Smooth muscle cell (in vitro differentiated cells): ENCODE data around the gene RAD51B. TPM values are rescaled to one million over a fixed set of nuclear protein-coding genes. Genes with fewer than 3 reads are reported as not detected.

Experiments
- DNase-seq: peaks from one replicate; lab custom pipeline; 2025; ENCODE audit not compliant: unreplicated experiment; lab: John Stamatoyannopoulos, UW
- H2AFZ ChIP-seq: fragments of 200-600 bp; sonication (generic); 2 replicates; pipeline ENCODE4 v1.6.0; 2016; ENCODE audit warnings: antibody characterized with exemption, low read depth, mild to moderate bottlenecking
- H3F3A ChIP-seq: fragments of 200-600 bp; sonication (generic); 2 replicates; pipeline ENCODE4 v1.6.0; 2017; ENCODE audit warnings: antibody characterized with exemption, low read depth
- H3K27ac ChIP-seq: fragments of 200-600 bp; sonication (generic); 2 replicates; pipeline ENCODE4 v1.5.1; 2016; ENCODE audit warnings: low read depth, mild to moderate bottlenecking
- H3K27me3 ChIP-seq: fragments of 200-600 bp; sonication (generic); 2 replicates; pipeline ENCODE4 v1.6.1; 2016; ENCODE audit warnings: low read depth, mild to moderate bottlenecking
- H3K36me3 ChIP-seq: fragments of 200-600 bp; sonication (generic); 2 replicates; pipeline ENCODE4 v1.5.1; 2016; ENCODE audit warnings: low read depth
- H3K4me1 ChIP-seq: fragments of 200-600 bp; sonication (generic); 2 replicates; pipeline ENCODE4 v1.5.1; 2016; ENCODE audit warnings: low read depth
- H3K4me2 ChIP-seq: fragments of 200-600 bp; sonication (generic); 2 replicates; pipeline ENCODE4 v1.6.0; 2016; ENCODE audit warnings: mild to moderate bottlenecking
- H3K4me3 ChIP-seq: fragments of 200-600 bp; sonication (generic); 2 replicates; pipeline ENCODE4 v1.5.1; 2016; ENCODE audit warnings: mild to moderate bottlenecking
- H3K79me2 ChIP-seq: fragments of 200-600 bp; sonication (generic); 2 replicates; pipeline ENCODE4 v1.6.0; 2016; ENCODE audit warnings: low read depth, mild to moderate bottlenecking
- H3K9ac ChIP-seq: fragments of 200-600 bp; sonication (generic); 2 replicates; pipeline ENCODE4 v1.6.0; 2016; ENCODE audit warnings: low read depth
- H3K9me3 ChIP-seq: fragments of 200-600 bp; sonication (generic); replicated peaks from 2 replicates; pipeline ENCODE4 v1.5.1; 2016; ENCODE audit warnings: low read depth
- H4K20me1 ChIP-seq: fragments of 200-600 bp; sonication (generic); 2 replicates; pipeline ENCODE4 v1.6.0; 2016; ENCODE audit warnings: low read depth
- CTCF ChIP-seq: fragments of 200-600 bp; sonication (generic); IDR thresholded peaks from 2 replicates; pipeline ENCODE4 v1.5.1; 2017; ENCODE audit warnings: borderline replicate concordance, mild to moderate bottlenecking, antibody characterized with exemption; ENCODE audit not compliant: insufficient read depth, poor library complexity, severe bottlenecking
- WGBS: methylation state at CpG from one replicate; pipeline ENCODE4 v1.1.7; 2016; ENCODE audit warnings: low lambda C conversion rate; 5-methylcytosine and 5-hydroxymethylcytosine counted together
- polyA plus RNA-seq: library from polyadenylated mRNA; unstranded; fragments of >200 nt; fragmentation: Nextera tagmentation; extraction: Ambion mirVana; gene quantifications from 2 replicates; pipeline ENCODE4 v1.2.1, GENCODE V29; 2016
- total RNA-seq: library from RNA; depleted of rRNA; stranded (reverse); fragments of >200 nt; gene quantifications from 2 replicates; pipeline ENCODE4 v1.2.3, GENCODE V29; 2014

Gene RAD51B
- total and polyA plus RNA-seq, 2 experiments from 2014 or later: 4.6 to 5.3 TPM

- Histone ChIP-seq H3K27ac (peak overlapping the region; percentile 51), H3K27me3 (no peaks in the 10 kb centered on the region), H3K79me2 (no peaks in the 10 kb centered on the region), H3K9me3 (no peaks in the 10 kb centered on the region), H3K9ac (no peak overlapping the region), H3F3A (peaks cover 11% of the 10 kb centered on the region), H2AFZ (no peak overlapping the region), H3K4me3 (no peak overlapping the region), H3K4me1 (peaks cover 20% of the 10 kb centered on the region), H3K4me2 (peak overlapping the region; percentile 20), H3K36me3 (no peaks in the 10 kb centered on the region), H4K20me1 (no peaks in the 10 kb centered on the region)
- TF ChIP-seq CTCF: no peak
- DNase-seq: no peak
- 47% methylated on average over 5 of the region's 5 CpGs for WGBS
Measured at GRCh38 chr14:68580671-68581070, 761.1 kb downstream of the RAD51B start.

- 92% methylated on average over 12 of the region's 13 CpGs for WGBS
Measured at GRCh38 chr14:68583548-68584280, 764.1 kb downstream of the RAD51B start.

GRCh38 chr14:68584786-68585185, 765.2 kb downstream of the RAD51B start:
- no peaks in the 10 kb centered on the region for H4K20me1 ChIP-seq
- H3K9me3 ChIP-seq: no peaks in the 10 kb centered on the region
- H3K4me2 ChIP-seq: peak overlapping the region; percentile 78
- H3K36me3 ChIP-seq: no peaks in the 10 kb centered on the region
- WGBS: 89% methylated on average over 4 of the region's 4 CpGs
- peaks cover 49% of the 10 kb centered on the region for H3K4me1 ChIP-seq
- H3F3A ChIP-seq: peaks cover 26% of the 10 kb centered on the region
- no peak for TF ChIP-seq CTCF
- H3K27me3 ChIP-seq: no peaks in the 10 kb centered on the region
- H3K79me2 ChIP-seq: no peaks in the 10 kb centered on the region
- no peak for DNase-seq
- no peak overlapping the region for H3K4me3 ChIP-seq
- H3K27ac ChIP-seq: peak overlapping the region; percentile 89
- H3K9ac ChIP-seq: no peak overlapping the region
- H2AFZ ChIP-seq: peak overlapping the region; percentile 38

More at GRCh38 chr14:68583548-68584280, 764.1 kb downstream of the RAD51B start:
- Histone ChIP-seq H3K4me1 (peaks cover 46% of the 10 kb centered on the region), H3K36me3 (no peaks in the 10 kb centered on the region), H4K20me1 (no peaks in the 10 kb centered on the region), H3K27ac (no peak overlapping the region), H3K9me3 (no peaks in the 10 kb centered on the region), H3K4me2 (no peak overlapping the region), H3K9ac (no peak overlapping the region), H3K27me3 (no peaks in the 10 kb centered on the region), H2AFZ (no peak overlapping the region), H3K4me3 (no peak overlapping the region), H3F3A (peaks cover 25% of the 10 kb centered on the region), H3K79me2 (no peaks in the 10 kb centered on the region)
- no peak for DNase-seq
- TF ChIP-seq CTCF: no peak

- Histone ChIP-seq H3K27me3 (no peaks in the 10 kb centered on the region), H3F3A (peaks cover 30% of the 10 kb centered on the region), H3K27ac (peak overlapping the region; percentile 89), H3K4me3 (no peak overlapping the region), H3K4me2 (peak overlapping the region; percentile 78), H3K79me2 (no peaks in the 10 kb centered on the region), H4K20me1 (no peaks in the 10 kb centered on the region), H3K9ac (peak overlapping the region; percentile 24), H2AFZ (no peak overlapping the region), H3K9me3 (no peaks in the 10 kb centered on the region), H3K4me1 (peaks cover 55% of the 10 kb centered on the region), H3K36me3 (no peaks in the 10 kb centered on the region)
- WGBS: 16% methylated on average over 16 of the region's 16 CpGs
- no peak for TF ChIP-seq CTCF
- DNase-seq: no peak
Measured at GRCh38 chr14:68585690-68586089, 766.1 kb downstream of the RAD51B start.
